ENCODE measurements around the gene CDC42EP3. TPM values are rescaled to one million over a fixed set of nuclear protein-coding genes. Genes with fewer than 3 reads are reported as not detected.

CDC42EP3 gene
- polyA plus RNA-seq, 1 donor from 2014 or later, result 25.2 TPM

GRCh38 chr2:37666772-37667171 is 4.7 kb downstream of the CDC42EP3 start:
- H3K4me2 ChIP-seq (ENCODE audit: low read length), result no peak overlapping the region
- no peak for TF ChIP-seq MXI1 (conservative IDR thresholded peaks at IDR 0.05; ENCODE audit: poor library complexity, severe bottlenecking)
- TF ChIP-seq SMC3 (conservative IDR thresholded peaks at IDR 0.05; ENCODE audit: poor library complexity), result no peak
- TF ChIP-seq EZH2 (IDR thresholded peaks at IDR 0.05; ENCODE audit: borderline replicate concordance, insufficient read depth, low read length, poor library complexity, severe bottlenecking), result no peak
- no peak for TF ChIP-seq REST (IDR thresholded peaks at IDR 0.05; ENCODE audit: borderline replicate concordance)
- no peak for TF ChIP-seq POLR2AphosphoS5 (IDR thresholded peaks at IDR 0.05)
- no peak for TF ChIP-seq TAF1 (IDR thresholded peaks at IDR 0.05; ENCODE audit: low read depth)
- no peak for TF ChIP-seq RAD21 (conservative IDR thresholded peaks at IDR 0.05)
- no peak for TF ChIP-seq CTCF (IDR thresholded peaks at IDR 0.05; ENCODE audit: poor library complexity, severe bottlenecking)
- TF ChIP-seq EP300 (conservative IDR thresholded peaks at IDR 0.05; ENCODE audit: poor library complexity, severe bottlenecking), result no peak
- peaks cover 3% of the 10 kb centered on the region for H4K20me1 ChIP-seq (ENCODE audit: insufficient read depth)
- H3K9ac ChIP-seq (ENCODE audit: low read length), result no peak overlapping the region
- no peaks in the 10 kb centered on the region for H3K9me3 ChIP-seq (ENCODE audit: low read length)
- H3K27me3 ChIP-seq (ENCODE audit: insufficient read depth, low read depth, low read length), result no peaks in the 10 kb centered on the region
- H3F3A ChIP-seq (ENCODE audit: insufficient read depth, low read length, poor library complexity, severe bottlenecking), result no peaks in the 10 kb centered on the region
- H3K36me3 ChIP-seq (ENCODE audit: insufficient read depth, low read length), result peaks cover 5% of the 10 kb centered on the region
- H3K4me3 ChIP-seq (ENCODE audit: low read length), result peak overlapping the region; percentile 23
- no peak overlapping the region for H2AFZ ChIP-seq (ENCODE audit: low read depth, low read length)
- H3K27ac ChIP-seq (ENCODE audit: low read length), result no peak overlapping the region
- no peaks in the 10 kb centered on the region for H3K9me2 ChIP-seq (ENCODE audit: insufficient read depth, low read length)
- peaks cover 57% of the 10 kb centered on the region for H3K79me2 ChIP-seq (replicated peaks; ENCODE audit: insufficient read depth, low read length)

- no peak overlapping the region for H3K4me3 ChIP-seq (ENCODE audit: low read length)
- TF ChIP-seq SMC3 (conservative IDR thresholded peaks at IDR 0.05; ENCODE audit: poor library complexity) (no peak), REST (IDR thresholded peaks at IDR 0.05; ENCODE audit: borderline replicate concordance) (no peak), TAF1 (IDR thresholded peaks at IDR 0.05; ENCODE audit: low read depth) (no peak), MXI1 (conservative IDR thresholded peaks at IDR 0.05; ENCODE audit: poor library complexity, severe bottlenecking) (no peak), EZH2 (IDR thresholded peaks at IDR 0.05; ENCODE audit: borderline replicate concordance, insufficient read depth, low read length, poor library complexity, severe bottlenecking) (no peak), RAD21 (conservative IDR thresholded peaks at IDR 0.05) (no peak), EP300 (conservative IDR thresholded peaks at IDR 0.05; ENCODE audit: poor library complexity, severe bottlenecking) (no peak), CTCF (IDR thresholded peaks at IDR 0.05; ENCODE audit: poor library complexity, severe bottlenecking) (no peak), POLR2AphosphoS5 (IDR thresholded peaks at IDR 0.05) (no peak)
- peaks cover 5% of the 10 kb centered on the region for H3K36me3 ChIP-seq (ENCODE audit: insufficient read depth, low read length)
- H3K27me3 ChIP-seq (ENCODE audit: insufficient read depth, low read depth, low read length), result no peaks in the 10 kb centered on the region
- no peak overlapping the region for H2AFZ ChIP-seq (ENCODE audit: low read depth, low read length)
- peaks cover 3% of the 10 kb centered on the region for H4K20me1 ChIP-seq (ENCODE audit: insufficient read depth)
- H3K27ac ChIP-seq (ENCODE audit: low read length), result no peak overlapping the region
- H3K79me2 ChIP-seq (replicated peaks; ENCODE audit: insufficient read depth, low read length), result peaks cover 57% of the 10 kb centered on the region
- no peaks in the 10 kb centered on the region for H3K9me2 ChIP-seq (ENCODE audit: insufficient read depth, low read length)
- no peak overlapping the region for H3K9ac ChIP-seq (ENCODE audit: low read length)
- H3K9me3 ChIP-seq (ENCODE audit: low read length), result no peaks in the 10 kb centered on the region
- H3F3A ChIP-seq (ENCODE audit: insufficient read depth, low read length, poor library complexity, severe bottlenecking), result no peaks in the 10 kb centered on the region
- H3K4me2 ChIP-seq (ENCODE audit: low read length), result no peak overlapping the region
Observed at GRCh38 chr2:37665604-37666362, 5.7 kb downstream of the CDC42EP3 start.

Data from neural cell (in vitro differentiated cells).